GM21786 (cell line): Measurements from ENCODE around the gene PRKCH.

Source experiments
- ATAC-seq: cut with Tn5 transposase; IDR thresholded peaks from one replicate; pipeline ENCODE4 v1.9.1; 2021; ENCODE audit not compliant: unreplicated experiment

PRKCH gene

DNA sequence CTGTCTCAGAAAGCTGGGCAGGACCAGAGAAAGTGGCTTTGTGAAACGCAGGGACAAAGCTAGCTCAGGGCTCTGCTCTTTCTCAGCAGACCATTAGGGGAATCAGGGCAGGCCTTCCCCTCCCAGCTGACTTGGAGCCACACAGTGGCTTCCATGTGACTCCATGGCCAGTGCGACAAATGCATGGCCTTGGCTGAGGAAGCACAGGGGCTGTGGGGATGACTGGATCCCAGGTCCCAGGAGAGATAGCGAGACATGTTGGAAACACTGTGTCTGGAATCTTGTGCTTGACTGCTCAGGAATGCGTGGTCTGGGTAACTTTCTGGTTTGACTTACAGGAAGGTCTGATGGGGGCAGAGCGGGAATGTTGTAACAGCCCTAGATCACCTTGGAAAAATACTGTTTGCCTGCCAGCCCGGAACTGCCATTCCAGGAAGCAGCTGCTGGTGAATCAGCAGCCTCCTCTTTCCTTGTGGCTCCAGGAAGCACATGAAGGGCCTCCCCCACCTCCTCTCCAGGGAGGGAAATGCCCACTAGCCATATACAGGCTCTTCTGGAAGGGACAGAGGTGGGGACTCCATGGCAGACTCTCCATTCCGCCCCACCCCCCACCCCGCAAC is 240.4 kb downstream of the PRKCH start:
- no peak for ATAC-seq

DNA sequence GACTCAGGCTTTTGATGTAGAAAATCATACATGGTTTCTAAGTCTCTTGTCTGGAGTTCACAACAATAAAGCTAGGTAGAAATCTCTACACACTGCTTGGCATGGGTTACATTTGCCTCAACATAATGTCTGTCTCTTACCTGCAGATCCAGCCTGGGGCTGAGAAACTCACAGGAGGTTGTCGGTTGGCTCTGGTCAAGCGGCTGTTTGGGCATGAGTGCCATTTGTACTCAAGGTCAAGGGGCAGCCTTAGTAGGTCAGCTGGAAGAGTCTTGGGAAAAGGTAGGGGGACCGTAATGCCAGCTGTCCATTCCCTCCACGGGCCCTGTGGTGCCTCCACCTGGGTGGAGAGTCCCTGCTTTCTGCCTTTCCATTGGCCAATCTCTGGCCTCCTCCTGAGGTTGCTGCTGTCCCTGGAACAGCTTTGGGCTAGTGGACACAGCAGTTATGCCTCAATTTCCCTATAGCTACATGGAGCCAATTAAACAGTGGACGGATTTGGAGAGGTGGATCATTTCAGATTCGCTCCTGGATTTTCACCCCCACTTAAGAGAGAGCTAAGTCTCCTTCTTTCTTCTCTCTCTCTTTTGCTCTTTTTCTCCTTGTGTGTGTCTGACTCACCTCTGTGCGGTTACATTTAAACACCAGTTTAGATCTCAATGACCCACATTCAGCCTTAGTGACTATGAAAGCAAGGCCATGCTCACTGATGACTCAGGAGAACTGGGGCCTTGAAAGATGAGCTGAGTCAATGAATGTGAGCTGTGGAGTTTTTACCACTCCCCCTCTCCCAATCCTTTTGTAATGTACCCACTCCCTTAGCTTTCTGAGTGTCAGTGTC is 241.2 kb downstream of the PRKCH start:
- no peak for ATAC-seq

DNA sequence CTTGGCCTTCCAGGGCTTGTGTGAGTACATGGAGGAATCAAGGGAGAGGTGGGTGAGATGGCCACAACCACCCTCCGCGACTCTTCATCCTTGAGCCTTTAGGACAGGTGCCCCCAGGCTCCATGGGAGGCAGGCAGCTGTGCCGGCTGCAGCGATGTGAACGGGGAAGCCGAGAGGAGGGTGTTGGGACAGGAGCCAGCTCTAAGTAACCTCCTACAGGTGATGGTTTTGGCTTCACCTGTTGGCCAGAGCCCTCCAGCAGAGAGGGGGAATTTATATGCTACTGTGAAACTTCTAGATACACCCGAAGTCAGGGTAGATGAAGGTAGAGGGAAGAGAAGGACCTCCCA is 241.8 kb downstream of the PRKCH start:
- ATAC-seq: no peak

DNA sequence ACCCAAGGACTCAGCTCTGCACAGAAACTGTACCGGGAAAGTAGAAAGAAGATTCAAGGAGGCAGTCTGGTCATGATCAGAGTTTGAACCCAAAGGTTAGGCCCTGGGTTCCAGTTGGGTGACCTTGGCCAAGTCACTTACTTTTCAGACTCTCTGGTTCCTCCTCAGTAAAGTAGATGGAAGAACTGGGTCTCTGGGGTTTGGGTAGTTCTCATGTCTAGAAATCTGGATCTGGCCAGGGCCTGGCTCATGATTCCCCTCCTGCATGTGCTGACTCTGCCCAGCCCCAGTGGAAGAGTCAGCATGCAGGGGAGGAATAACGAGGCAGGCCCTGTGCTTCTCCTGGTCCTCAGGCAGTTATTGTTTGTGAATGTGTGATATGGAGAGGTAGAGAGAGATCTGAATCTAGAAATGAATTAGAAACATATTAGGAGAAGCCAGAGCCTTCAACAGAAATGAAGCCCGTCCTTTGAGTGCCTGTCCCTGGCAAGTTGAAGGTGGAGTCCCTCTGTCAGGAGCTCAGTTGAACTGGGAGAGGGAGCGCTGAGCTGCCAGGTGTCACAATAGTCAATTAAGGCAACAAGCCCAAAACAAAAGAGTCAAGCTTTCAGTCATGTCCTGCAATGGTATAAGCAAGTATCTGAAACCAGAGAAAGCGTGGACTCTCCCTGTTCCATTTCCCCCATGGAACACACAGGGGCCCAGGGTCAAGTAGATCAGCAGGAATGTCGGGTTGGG is 242.7 kb downstream of the PRKCH start:
- ATAC-seq: no peak

DNA sequence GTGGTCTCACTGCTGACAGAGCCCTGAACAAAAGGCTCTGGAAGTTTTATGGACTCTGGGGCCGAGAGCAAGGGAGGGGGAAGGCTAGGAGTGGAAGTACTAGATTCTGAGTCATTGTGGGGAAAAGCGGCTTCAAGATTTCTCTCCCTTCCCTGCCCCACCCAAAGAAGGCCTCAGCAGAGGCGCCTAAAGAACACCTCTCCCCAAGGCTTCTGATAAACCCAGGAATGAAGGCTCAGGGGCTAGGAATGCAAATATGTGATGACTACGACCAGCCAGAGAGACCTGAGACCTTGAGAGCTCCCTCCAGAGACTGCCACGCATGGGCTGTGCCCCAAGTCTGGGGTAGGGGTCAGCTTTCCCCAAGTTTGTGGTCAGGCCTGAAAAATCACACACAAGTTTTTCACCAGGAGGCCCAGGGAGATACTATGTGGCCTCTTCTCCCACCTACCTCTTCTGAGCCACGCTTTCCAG is 243.3 kb downstream of the PRKCH start:
- no peak for ATAC-seq

DNA sequence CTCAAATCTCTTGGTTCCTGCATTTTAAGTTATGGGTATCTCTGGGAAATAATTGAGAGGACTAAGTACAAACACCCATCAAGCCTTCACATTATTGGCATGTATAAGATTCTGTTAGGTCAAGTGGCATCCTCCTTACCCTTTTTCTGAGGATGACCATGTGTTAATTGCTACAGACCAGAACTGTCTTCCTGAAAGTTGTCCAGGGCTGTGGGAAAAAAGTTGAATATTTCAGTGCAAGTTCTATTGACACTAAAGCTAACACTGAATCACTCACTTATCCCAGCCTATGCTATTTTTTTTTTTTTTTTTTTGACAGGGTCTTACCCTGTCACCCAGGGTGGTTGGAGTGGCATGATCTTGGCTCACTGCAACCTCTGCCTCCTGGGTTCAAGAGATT is 243.8 kb downstream of the PRKCH start:
- ATAC-seq: no peak

DNA sequence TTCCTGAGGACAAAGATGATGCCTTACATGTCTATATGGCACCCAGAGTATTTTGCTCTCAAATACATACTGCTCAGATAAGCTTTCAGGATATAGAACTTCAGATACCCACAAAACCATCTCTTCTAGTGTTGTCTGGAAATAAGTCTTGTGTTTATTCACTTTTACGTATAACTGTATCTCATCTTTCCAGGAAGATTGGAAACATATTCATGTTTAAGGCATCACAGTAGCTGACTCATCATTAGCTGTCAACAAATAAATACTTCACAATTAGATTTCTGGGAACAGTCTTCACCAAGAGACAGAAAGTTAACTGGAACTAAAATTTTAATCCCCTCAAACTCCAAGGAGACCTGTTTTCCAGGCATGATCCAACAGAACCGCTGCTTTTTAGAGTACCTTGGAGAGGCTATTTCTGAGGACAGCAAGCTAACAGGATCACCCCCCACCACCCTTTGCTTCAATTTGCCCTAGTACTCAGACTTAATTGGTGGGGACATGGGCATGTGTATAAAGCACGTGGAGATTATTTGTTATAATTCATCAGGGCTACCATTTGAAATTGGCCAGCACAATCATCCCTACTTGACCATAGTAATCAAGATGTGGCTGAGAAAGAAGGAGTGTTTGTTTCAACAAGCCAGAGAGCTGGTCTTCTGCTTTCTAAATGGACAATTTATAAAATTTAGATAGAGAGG is 244.6 kb downstream of the PRKCH start:
- ATAC-seq: no peak

DNA sequence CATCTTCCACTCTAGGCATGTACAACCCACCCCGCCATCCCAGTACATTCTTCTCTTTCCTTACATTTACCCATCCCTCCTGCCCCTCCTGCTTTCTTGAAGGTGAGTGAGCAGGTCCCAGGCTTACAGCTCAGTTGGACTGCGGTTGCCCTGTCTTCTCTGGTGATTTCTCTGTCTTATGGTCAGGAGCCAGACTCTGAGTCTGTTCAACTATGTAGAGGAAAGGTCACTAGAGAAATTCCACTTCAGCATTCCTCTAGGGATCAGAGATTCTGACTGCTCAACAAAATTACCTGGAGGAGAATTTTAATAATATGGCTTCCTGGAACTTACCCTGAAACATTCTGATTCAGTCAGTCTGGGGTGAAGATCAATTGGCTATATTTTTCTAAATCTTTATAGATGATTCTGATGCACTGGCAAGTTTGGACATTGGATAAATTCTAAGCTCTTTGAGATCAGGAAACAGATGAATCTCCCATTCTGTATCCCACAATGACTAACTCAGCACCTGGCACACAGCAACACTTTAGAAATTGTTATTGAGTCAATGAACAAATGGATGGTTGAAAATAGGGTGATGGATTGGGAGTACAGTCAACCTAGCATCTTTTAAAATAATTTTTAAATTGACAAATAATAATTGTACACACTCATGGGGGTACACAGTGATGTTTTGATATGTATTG is 245.3 kb downstream of the PRKCH start:
- ATAC-seq: no peak

DNA sequence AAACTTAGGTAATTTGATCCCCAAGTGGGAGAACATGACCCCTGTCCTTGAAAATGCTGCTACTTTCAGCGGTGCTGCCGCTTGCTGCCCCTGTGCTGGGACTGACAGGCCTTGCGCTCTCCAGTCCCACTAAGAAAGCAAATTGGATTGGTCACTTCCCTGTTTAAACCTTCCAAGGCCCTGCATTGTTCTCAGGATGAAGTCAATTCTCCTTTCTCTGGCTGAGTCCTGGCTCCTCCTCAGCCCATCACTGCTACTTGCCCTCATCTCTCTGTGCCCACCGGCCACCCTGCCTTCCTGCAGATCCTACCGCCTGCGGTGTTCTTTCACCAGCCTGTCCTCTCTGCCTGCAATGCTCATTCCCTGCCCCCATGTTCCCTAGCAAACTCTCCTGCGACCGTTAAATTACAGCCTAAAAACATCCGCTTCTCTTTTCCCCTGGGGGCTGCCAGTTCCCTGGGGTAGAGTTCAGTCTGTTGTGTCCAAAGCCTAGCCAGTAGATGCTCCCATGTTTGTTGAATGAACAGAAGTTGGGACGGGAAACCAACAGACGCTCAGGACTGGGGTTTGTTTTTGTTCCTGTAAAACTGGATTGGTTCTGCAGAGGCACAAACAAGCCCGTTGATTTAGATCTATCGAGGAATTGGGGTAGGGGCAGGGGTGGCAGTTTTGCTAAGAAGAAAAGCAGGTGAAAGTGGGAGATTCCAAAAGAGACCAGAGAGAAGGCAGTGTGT is 246.6 kb downstream of the PRKCH start:
- ATAC-seq: no peak

DNA sequence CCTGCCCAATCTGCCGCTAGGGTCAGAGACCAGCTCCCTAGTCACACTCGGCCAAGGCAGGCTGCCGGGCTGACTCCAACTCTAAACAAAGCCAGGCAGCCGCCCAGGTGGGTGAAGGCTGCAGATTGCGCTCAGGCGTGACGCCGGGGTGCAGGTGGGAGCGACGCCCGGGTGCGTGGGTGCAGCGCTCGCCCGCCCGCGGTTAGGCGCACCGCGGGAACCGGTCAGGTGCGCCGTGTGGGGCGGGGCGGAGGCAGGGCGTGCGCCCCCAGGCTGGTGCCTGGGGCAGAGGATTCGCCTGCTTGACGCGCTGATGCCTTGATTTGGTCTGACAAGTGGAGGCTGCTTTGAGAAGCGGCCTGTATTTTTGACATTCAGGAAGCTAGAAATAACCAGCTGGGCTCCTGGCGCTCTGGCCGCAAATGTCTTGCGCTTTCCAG is 247.2 kb downstream of the PRKCH start:
- peak; percentile 77 for ATAC-seq

DNA sequence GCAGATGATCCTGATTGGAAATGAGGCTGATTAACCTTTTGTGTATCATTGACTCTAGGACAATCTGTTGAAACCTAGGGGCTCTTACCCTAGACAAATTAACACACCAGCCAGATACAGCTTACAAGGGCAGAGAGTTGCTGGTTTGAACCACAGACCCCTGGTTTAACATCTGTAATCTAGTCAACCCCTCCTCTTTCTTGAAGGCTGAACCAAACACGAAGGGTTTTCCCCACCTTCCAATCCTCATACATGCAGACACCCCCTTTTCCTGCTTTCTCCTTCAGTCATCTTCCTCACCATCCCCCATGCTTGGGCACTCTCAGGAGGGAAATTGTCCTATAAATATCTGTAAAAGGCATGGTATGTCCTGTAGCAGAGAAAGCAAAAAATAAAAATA is 247.9 kb downstream of the PRKCH start:
- no peak for ATAC-seq

DNA sequence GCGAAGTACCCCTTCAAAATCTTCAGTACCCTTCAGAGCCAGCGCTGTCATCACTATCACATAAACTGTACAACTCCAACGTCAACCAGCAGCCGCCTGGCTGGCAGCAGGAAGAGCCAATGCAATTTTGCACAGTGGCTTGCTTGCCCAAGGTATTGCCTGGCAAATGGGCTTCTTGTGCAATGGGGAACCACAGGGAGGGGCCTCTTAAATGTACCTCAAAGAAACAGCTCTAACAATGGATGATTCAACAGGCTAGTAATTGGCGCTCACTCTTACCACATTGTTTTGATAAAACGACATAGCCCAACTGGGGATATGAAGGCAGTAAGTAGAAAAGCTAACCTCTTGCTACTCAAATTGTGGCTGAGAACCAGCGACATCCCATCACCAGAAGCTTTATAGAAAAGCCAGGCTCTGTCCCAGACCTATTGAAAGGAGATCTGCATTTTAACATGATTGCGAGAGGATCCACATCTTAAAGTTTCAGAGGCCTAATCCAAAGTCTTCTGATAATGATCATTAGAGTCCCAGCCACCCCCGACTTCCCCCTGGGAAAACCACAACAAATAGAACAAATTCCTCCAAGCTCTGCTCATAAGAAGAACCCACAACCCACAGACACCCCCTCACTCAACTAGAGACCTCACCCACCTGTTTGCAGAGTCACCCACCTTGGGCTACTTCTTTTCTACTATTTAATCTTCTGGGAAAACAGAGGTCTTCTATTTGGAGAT is 248.6 kb downstream of the PRKCH start:
- no peak for ATAC-seq

DNA sequence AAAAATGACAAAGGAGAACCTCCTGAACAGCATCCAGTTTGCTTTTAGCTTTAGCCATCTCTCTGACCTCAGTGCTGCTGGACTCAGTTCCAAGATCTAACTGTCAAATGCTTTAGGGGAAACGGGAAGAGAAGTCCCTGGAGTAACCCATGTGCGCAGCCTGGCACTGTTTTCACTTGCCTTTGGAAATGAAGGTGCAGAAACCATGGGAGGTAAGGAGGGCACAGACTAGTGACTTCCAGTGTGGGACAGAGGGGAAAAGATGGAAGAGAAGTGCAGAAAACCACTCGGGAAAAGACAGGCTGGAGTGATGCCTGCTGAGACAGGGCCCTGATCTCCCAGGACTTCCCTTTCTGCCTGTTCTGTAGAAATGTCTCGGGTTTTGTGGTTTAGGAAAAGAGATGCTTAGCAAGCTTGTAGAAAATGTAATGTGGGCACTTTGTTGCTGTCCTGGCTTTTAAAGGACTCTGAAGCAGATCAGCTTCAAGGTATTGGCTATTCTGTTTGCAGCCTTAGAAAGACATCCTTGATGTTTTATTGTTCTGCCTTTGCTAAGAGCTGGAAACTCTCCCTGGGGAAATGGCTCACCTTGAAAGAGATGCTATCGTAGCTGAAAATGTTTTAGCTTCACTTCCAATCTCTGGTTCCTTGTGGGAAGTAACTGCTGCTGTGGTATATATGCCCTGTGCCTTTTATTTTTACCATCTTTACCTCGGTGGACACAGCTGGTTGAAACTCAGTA is 249.3 kb downstream of the PRKCH start:
- ATAC-seq: no peak

DNA sequence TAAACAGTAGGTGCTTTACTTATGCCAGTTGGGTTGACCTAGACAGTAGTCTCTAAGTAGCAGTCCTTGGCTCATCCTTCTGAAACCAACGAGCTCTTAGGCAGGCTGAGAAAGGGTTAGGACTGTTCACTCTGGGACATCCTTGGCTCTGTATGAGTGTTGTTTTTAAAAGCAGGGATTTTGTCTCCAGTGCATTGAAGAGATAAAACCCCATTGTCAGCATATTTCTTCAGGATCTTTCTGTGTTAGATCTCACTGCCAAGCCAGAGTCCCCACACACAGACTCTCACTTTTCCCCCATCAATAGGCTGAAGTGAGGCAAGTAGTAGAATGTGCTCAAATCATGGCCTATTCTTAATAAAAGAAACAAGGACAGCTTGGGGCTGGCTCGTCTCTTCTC is 250.5 kb downstream of the PRKCH start:
- no peak for ATAC-seq

DNA sequence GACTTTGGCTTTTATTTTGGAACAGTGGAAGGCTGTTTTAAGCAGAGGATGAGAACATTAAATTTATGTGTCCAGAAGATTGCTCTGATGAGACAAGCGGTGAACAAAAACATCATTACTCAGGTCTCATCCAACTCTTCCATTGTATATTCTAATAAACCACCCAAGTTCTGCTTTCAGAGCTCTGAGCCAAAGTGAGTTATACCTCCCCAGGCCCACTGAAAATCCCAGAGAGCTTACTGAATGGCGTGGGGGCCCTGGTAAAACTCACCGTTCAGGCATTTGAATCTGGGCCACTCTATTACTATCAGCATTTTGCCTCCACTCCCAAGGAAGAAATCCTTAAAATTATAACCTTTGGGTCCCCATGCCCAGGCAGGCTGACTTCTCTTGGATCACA is 251.9 kb downstream of the PRKCH start:
- ATAC-seq: no peak

DNA sequence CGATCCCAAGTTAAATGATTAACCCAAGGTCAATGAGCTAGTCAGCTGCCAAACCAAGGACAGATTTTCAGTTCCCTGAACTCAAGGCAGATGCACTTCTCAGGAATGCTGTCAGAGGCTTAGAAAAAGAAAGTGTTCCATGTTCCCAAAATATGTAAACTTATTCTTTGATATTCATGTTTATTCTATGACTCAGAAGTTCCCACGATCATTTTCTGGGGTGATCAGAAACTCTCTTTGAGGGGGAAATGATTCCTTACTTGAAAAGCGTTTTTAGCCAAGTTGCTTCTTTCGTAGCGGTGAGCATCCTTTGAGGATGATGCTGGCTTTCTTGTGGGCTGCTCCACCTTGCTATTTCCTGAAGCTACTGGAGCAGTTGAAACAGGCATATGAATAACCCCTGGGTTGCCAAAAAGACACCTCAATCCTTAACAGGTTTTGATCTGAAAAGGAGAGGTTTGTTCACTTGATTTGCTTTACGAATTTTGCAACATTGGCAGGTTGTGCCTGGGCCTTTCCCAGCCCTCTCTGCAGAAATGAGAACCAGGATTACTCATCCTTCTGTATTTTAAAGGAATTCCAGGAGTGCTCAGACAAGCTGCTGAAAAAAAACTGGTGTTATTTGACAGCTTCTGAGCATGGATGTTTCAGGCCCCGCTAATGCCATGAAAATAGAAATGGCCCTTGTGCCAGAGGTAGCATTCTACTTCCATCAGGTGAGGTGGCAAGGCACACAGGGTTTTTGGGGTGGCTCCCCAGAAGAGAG is 252.6 kb downstream of the PRKCH start:
- no peak for ATAC-seq

DNA sequence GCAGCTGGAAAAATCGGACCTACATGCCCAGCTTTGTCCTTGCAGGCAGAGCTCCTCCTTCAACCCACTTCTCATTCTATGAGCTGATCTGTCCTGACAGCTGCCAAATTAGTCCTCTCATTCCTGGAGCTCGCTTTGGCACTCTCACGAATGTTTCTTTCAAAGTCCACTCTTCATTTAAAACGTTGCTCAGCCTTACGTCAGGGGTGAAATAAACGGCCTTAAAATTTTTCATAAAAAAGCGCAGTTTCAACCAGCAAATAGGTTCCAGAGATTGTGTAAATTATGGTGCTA is 253.1 kb downstream of the PRKCH start:
- ATAC-seq: no peak

DNA sequence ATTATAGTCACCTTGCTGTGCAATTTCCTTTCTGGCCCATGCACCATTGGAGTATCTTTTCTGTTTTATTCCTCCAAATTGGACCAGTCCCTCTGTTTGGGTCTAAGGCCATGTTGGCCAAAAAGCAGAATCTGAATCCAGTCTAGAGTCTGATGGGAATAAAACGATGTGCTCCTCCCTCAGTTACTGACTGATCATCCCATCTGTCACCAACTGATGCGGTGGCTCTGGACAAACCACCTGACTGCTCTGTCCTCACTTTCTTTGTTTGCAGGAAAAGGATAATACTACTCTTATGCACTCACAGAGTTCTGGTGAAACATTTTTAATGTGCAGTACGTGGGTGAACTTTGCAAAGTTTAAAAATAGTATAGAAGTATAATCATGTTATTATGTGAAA is 253.7 kb downstream of the PRKCH start:
- no peak for ATAC-seq
